Heart left ventricle (tissue), 13 donors: Measurements from ENCODE around the gene WFDC2.

Experiments
- POLR2A ChIP-seq, 2 donors: fragments of 450-650 bp; IDR thresholded peaks; one replicate each; pipeline ENCODE4 v1.6.1; 2017; ENCODE audit warnings: antibody characterized with exemption in 2 of 2, mild to moderate bottlenecking in 2 of 2, moderate library complexity in 2 of 2
- TF ChIP-seq, protein P1 (sequence below), 12 donors: fragments of 200-600 bp; sonication (generic) in 4 of 12; IDR thresholded peaks; one replicate each; pipeline versions ENCODE4 v1.5.0 to v1.8.0; 2018 to 2022; ENCODE audit warnings: antibody characterized with exemption in 12 of 12, mild to moderate bottlenecking in 5 of 12
- donor health status: ischemic (EF 13 %, LVEDD 7.1; RV severe dilation, severe dysfunction).
- donor health status: DM: no; HTN: yes; CAD: no.
- donor health status: DM: no; HTN: no; CAD: no.
- donor health status: ischemic (EF 25% LVEDD 6.9; RV normal size, moderate dysfunction).
- donor health status: ischemic (EF 25% LVEDD 5.7; RV mildly dilated, moderate dysfunction).
- donor health status: ischemic (EF 35%, LVEDD 5.7; RV mildly dilated, moderate dysfunction).
- donor health status: nonischemic (EF 11% LVEDD 7.7; RV severe dilation, severe dysfunction).
- donor health status: DM: yes; HTN: yes; CAD: no.
- donor health status: PGD.
- donor health status: ischemic (EF 29% LVEDD 5.4; RV normal size, mild dysfunction).
- donor health status: nonischemic (EF 23%, LVEDD 6.1; RV moderate dilation, normal function).

DNA sequence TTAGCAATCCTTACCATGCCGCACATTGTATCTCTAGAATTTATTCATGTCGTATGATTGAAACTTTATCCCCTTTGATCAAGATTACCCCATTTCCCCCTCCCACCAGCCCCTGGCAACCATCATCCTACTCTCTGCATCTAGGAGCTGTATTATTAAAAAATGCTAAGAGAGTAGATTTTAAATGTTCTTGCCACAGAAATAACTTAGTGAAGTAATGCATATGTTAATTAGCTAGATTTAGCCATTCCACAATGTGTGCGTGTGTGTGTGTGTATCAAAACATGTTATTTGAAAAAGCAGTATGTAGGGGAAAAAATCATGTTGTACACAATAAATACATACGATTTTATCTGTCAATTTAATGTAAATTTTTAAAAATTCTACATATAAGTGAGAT, 57.7 kb downstream of the WFDC2 start:
- TF ChIP-seq POLR2A (IDR thresholded peaks at IDR 0.05) = no peak
- TF ChIP-seq, protein P1, sequence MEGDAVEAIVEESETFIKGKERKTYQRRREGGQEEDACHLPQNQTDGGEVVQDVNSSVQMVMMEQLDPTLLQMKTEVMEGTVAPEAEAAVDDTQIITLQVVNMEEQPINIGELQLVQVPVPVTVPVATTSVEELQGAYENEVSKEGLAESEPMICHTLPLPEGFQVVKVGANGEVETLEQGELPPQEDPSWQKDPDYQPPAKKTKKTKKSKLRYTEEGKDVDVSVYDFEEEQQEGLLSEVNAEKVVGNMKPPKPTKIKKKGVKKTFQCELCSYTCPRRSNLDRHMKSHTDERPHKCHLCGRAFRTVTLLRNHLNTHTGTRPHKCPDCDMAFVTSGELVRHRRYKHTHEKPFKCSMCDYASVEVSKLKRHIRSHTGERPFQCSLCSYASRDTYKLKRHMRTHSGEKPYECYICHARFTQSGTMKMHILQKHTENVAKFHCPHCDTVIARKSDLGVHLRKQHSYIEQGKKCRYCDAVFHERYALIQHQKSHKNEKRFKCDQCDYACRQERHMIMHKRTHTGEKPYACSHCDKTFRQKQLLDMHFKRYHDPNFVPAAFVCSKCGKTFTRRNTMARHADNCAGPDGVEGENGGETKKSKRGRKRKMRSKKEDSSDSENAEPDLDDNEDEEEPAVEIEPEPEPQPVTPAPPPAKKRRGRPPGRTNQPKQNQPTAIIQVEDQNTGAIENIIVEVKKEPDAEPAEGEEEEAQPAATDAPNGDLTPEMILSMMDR (IDR thresholded peaks at IDR 0.05) = no peak
